K562 (cell line): Measurements from ENCODE around the gene TRMU. TPM values are rescaled to one million over a fixed set of nuclear protein-coding genes. Genes with fewer than 3 reads are reported as not detected.

ENCODE experiments used
- ARID2 ChIP-seq: fragments of 450-650 bp; IDR thresholded peaks from 2 replicates; pipeline ENCODE4 v1.6.1; 2017; ENCODE audit warnings: antibody characterized with exemption, mild to moderate bottlenecking
- BDP1 ChIP-seq: IDR thresholded peaks from 3 replicates; pipeline ENCODE4 v1.6.1; 2011; ENCODE audit not compliant: insufficient read length, insufficient read depth
- BRD4 ChIP-seq: fragments of 200-600 bp; sonication (generic); IDR thresholded peaks from 2 replicates; pipeline ENCODE4 v1.6.1; 2017; ENCODE audit warnings: inconsistent platforms
- CBX1 ChIP-seq: sonication (generic); IDR thresholded peaks from 2 replicates; pipeline ENCODE4 v1.6.1; 2016; ENCODE audit warnings: antibody characterized with exemption, low read depth, mild to moderate bottlenecking
- CCAR2 ChIP-seq: fragments of 200-400 bp; formaldehyde crosslinking; IDR thresholded peaks from 2 replicates; pipeline ENCODE4 v1.6.1; 2017; ENCODE audit warnings: mild to moderate bottlenecking, low read depth, low read length
- CEBPG ChIP-seq, 3 experiments: fragments of 200-800 bp in 1 of 3; sonication (Bioruptor generic) in 1 of 3; sonication (generic) in 1 of 3; formaldehyde crosslinking in 1 of 3; IDR thresholded peaks in 2 of 3; conservative IDR thresholded peaks in 1 of 3; 2 replicates each; pipeline versions ENCODE4 v1.6.1 to v1.8.0; 2016 to 2022; ENCODE audit warnings: missing compliant biosample characterization in 2 of 3, missing genetic modification characterization in 2 of 3, mild to moderate bottlenecking in 1 of 3, missing genetic modification reagents in 1 of 3
- E2F1 ChIP-seq: sonication (generic); formaldehyde crosslinking; IDR thresholded peaks from 2 replicates; pipeline ENCODE4 v1.8.1; 2023; ENCODE audit warnings: mild to moderate bottlenecking, missing genetic modification reagents, moderate library complexity
- ESRRB ChIP-seq: fragments of 250-450 bp; sonication (Bioruptor Pico); IDR thresholded peaks from 2 replicates; pipeline ENCODE4 v1.5.0; 2020; ENCODE audit warnings: mild to moderate bottlenecking, moderate library complexity, borderline replicate concordance
- FOXA3 ChIP-seq, 2 experiments: fragments of 450-650 bp in 1 of 2; sonication (generic) in 1 of 2; formaldehyde crosslinking; IDR thresholded peaks in 1 of 2; conservative IDR thresholded peaks in 1 of 2; 2 replicates each; pipeline versions ENCODE4 v1.4.0 to v1.8.0; 2020 to 2022; ENCODE audit warnings: mild to moderate bottlenecking in 2 of 2, missing genetic modification reagents in 1 of 2
- GABPB2 ChIP-seq: fragments of 250-450 bp; sonication (Bioruptor Pico); conservative IDR thresholded peaks from 2 replicates; pipeline ENCODE4 v1.5.1; 2021; ENCODE audit warnings: mild to moderate bottlenecking
- HLTF ChIP-seq: fragments of 450-650 bp; IDR thresholded peaks from 2 replicates; pipeline ENCODE4 v1.6.1; 2016
- HOMEZ ChIP-seq: fragments of 250-450 bp; sonication (Bioruptor Pico); IDR thresholded peaks from 2 replicates; pipeline ENCODE4 v1.4.0; 2020; ENCODE audit warnings: mild to moderate bottlenecking, moderate library complexity
- ILK ChIP-seq: fragments of 450-650 bp; IDR thresholded peaks from 2 replicates; pipeline ENCODE4 v1.6.1; 2016; ENCODE audit warnings: missing genetic modification characterization, low read depth, mild to moderate bottlenecking, missing compliant biosample characterization, moderate library complexity, borderline replicate concordance
- KDM4B ChIP-seq, 2 experiments: fragments of 450-650 bp in 1 of 2; sonication (generic) in 1 of 2; IDR thresholded peaks; 2 replicates each; pipeline ENCODE4 v1.6.1; 2016 to 2017; ENCODE audit warnings: borderline replicate concordance in 2 of 2, antibody characterized with exemption in 1 of 2, low read depth in 1 of 2, mild to moderate bottlenecking in 1 of 2
- MBD2 ChIP-seq: sonication (generic); IDR thresholded peaks from 2 replicates; pipeline ENCODE4 v1.6.1; 2016; ENCODE audit warnings: low read depth, borderline replicate concordance
- MXD1 ChIP-seq: fragments of 250-450 bp; sonication (Bioruptor Pico); IDR thresholded peaks from 2 replicates; pipeline ENCODE4 v1.8.0; 2021; ENCODE audit warnings: borderline replicate concordance, mild to moderate bottlenecking, moderate library complexity; ENCODE audit not compliant: poor library complexity, severe bottlenecking
- NFIX ChIP-seq: fragments of 250-450 bp; sonication (Bioruptor Pico); IDR thresholded peaks from 2 replicates; pipeline ENCODE4 v1.4.0; 2020; ENCODE audit warnings: low read depth, mild to moderate bottlenecking, moderate library complexity
- TEAD1 ChIP-seq, 2 experiments: fragments of 450-650 bp in 1 of 2; sonication (generic) in 1 of 2; formaldehyde crosslinking; IDR thresholded peaks; 2 replicates each; pipeline versions ENCODE4 v1.4.0 to v1.8.0; 2020 to 2022; ENCODE audit warnings: mild to moderate bottlenecking in 2 of 2, missing genetic modification reagents in 1 of 2
- ZMIZ1 ChIP-seq, 2 experiments: fragments of 150-350 bp in 1 of 2; IDR thresholded peaks; 2 replicates each; pipeline ENCODE4 v1.6.1; 2012 to 2016; ENCODE audit warnings: low read depth in 2 of 2, low read length in 2 of 2, mild to moderate bottlenecking in 1 of 2, moderate library complexity in 1 of 2
- polyA plus RNA-seq, 8 experiments: library from polyadenylated mRNA; depleted of rRNA in 4 of 8; stranded (reverse) in 5 of 8; unstranded in 3 of 8; fragments of >200 nt; fragmentation: Nextera tagmentation in 2 of 8; fragmentation: Illumina TruSeq in 1 of 8; extraction: Ambion mirVana in 2 of 8; extraction: Trizol in 1 of 8; gene quantifications; 2 replicates each; pipeline versions ENCODE4 v1.2.1 to v1.2.3, GENCODE V29; 2011 to 2014; ENCODE audit warnings: inconsistent platforms in 1 of 8, missing spikeins in 1 of 8
- total RNA-seq, 7 experiments: library from RNA; depleted of rRNA in 6 of 7; stranded (reverse); fragments of >200 nt in 6 of 7; fragmentation: Illumina TruSeq in 2 of 7; extraction: Trizol in 2 of 7; gene quantifications; 2 replicates each; pipeline versions ENCODE4 v1.2.1 to v1.2.3, GENCODE V29; 2011 to 2021; ENCODE audit warnings: low replicate concordance in 1 of 7

TRMU gene
- total and polyA plus RNA-seq, 9 of the 15 experiments (the other 6 are each of a cell fraction or from before 2014, with no cell fraction given), result 2.3 to 49.9 (median 35.3) TPM

GRCh38 chr22:46377525-46378425, 42.3 kb downstream of the TRMU start (continued):
- TF ChIP-seq MXD1 (no peak), HLTF (no peak), GABPB2 (no peak), ARID2 (no peak), CBX1 (no peak), TEAD1 (CRISPR knock-in tag; IDR thresholded peaks at IDR 0.05) (peak in 1 of 2 experiments; percentile 58; a peak in 1 of 4 replicates), ZMIZ1 (IDR thresholded peaks at IDR 0.05; ENCODE audit: low read depth in 2 of 2, low read length in 2 of 2) (no peak), CEBPG (CRISPR knock-in tag; IDR thresholded peaks at IDR 0.05) (peak; percentile 56; the same call in 1 of the 2 replicates), CEBPG (tag; conservative IDR thresholded peaks at IDR 0.05 in 1 of 2, IDR thresholded peaks at IDR 0.05 in 1 of 2) (peak in 1 of 2 experiments; percentile 79; a peak in 2 of 4 replicates), ILK (no peak), NFIX (no peak), BDP1 (no peak), MBD2 (no peak), HOMEZ (no peak), KDM4B (IDR thresholded peaks at IDR 0.05; ENCODE audit: borderline replicate concordance in 2 of 2, low read depth in 1 of 2) (no peak), CCAR2 (no peak), BRD4 (no peak), ESRRB (CRISPR knock-in tag) (no peak), E2F1 (CRISPR knock-in tag) (no peak), FOXA3 (CRISPR knock-in tag; conservative IDR thresholded peaks at IDR 0.05 in 1 of 2, IDR thresholded peaks at IDR 0.05 in 1 of 2) (no peak)
